Sigmoid colon (tissue), 7 donors: ENCODE data around the gene IGLL1. TPM values are rescaled to one million over a fixed set of nuclear protein-coding genes. Genes with fewer than 3 reads are reported as not detected.
"Not testable (repeated sequence)": the region's sequence is repeated elsewhere in the genome, so short reads cannot be mapped to it uniquely, and the experiment has no call there.

ENCODE experiments used
- DNase-seq: peaks from one replicate; pipeline ENCODE4 v3.0.0-alpha.2; 2019
- H3K27ac ChIP-seq, 4 donors: fragments of 200-600 bp; sonication (generic); one replicate each; pipeline ENCODE4 v1.5.1; 2016 to 2019; ENCODE audit warnings: mild to moderate bottlenecking in 1 of 4
- H3K27me3 ChIP-seq, 3 donors: fragments of 200-600 bp; sonication (generic); one replicate each; pipeline ENCODE4 v1.5.1; 2019; ENCODE audit warnings: mild to moderate bottlenecking in 1 of 3
- H3K36me3 ChIP-seq, 4 donors: fragments of 200-600 bp; sonication (generic); one replicate each; pipeline ENCODE4 v1.5.1; 2016 to 2019
- H3K4me1 ChIP-seq, 4 donors: fragments of 200-600 bp; sonication (generic); one replicate each; pipeline ENCODE4 v1.5.1; 2017 to 2019
- H3K4me3 ChIP-seq, 4 donors: fragments of 200-600 bp; sonication (generic); one replicate each; pipeline ENCODE4 v1.5.1; 2017 to 2019; ENCODE audit warnings: mild to moderate bottlenecking in 2 of 4, moderate library complexity in 1 of 4
- H3K9me3 ChIP-seq, 4 donors: fragments of 200-600 bp in 3 of 4; sonication (generic) in 3 of 4; one replicate each; pipeline versions ENCODE4 v1.5.1 to v1.6.1; 2013 to 2019
- EP300 ChIP-seq, 4 donors: sonication (generic); formaldehyde crosslinking; IDR thresholded peaks; one replicate each; pipeline ENCODE4 v1.6.1; 2017; ENCODE audit warnings: antibody characterized with exemption in 4 of 4
- POLR2A ChIP-seq, 2 donors: fragments of 450-650 bp; IDR thresholded peaks; one replicate each; pipeline ENCODE4 v1.6.1; 2016; ENCODE audit warnings: antibody characterized with exemption in 2 of 2, mild to moderate bottlenecking in 2 of 2, moderate library complexity in 2 of 2
- POLR2AphosphoS5 ChIP-seq, 4 donors: sonication (generic); formaldehyde crosslinking; IDR thresholded peaks; one replicate each; pipeline ENCODE4 v1.6.1; 2017; ENCODE audit warnings: antibody characterized with exemption in 4 of 4
- WGBS, 2 donors: extraction: QIAGEN DNeasy Blood & Tissue Kit; methylation state at CpG; one replicate each; pipeline ENCODE4 v1.1.7; 2013; 5-methylcytosine and 5-hydroxymethylcytosine counted together
- intact Hi-C: fragments of 100-400 bp; cut with DNase I; formaldehyde crosslinking; loops from one replicate; pipeline ENCODE4 v1.15.1; 2023
- polyA plus RNA-seq, 3 donors: library from polyadenylated mRNA; stranded (reverse); fragments of 200-250 nt; gene quantifications; one replicate each; pipeline ENCODE4 v1.2.3, GENCODE V29; 2013
- total RNA-seq, 4 donors: library from RNA; depleted of rRNA; stranded (reverse); fragments of >200 nt; gene quantifications; one replicate each; pipeline ENCODE4 v1.1.0, GENCODE V29; 2016
- TF ChIP-seq, protein P1 (sequence below), 4 experiments: fragments of 450-650 bp in 3 of 4; fragments of 200-600 bp in 1 of 4; IDR thresholded peaks; one replicate each; pipeline ENCODE4 v1.5.1; 2016 to 2019; ENCODE audit warnings: antibody characterized with exemption in 4 of 4, mild to moderate bottlenecking in 3 of 4, moderate library complexity in 2 of 4
- donor health status: healthy with polysubstance abuse.
- donor health status: Bipolar disorder and iron deficiency.
- donor health status: healthy.

The IGLL1 gene
- total and polyA plus RNA-seq, 7 donors = not detected

DNA sequence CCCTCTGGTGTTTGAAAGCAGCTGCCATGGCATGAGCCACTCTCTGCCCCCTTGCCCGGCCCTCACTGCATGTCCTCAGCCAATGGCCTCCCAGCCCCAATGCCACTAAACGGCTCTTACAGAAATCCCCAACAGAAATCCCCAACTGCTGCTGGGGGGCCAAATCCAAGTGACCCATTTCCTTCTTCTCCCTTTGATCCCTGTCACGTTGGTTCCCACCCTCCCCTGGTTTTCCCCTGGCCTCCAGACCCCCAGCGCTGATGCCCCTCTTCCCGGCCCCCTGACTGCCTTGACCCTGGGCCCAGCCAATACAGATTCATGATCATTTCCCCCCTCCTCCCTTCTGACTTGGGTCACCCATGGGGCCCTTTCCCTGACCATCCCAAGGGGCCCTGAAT is 30.9 kb downstream of the IGLL1 start:
- Histone ChIP-seq H3K4me1 (no peaks in the 10 kb centered on the region), H3K9me3 (peaks cover 0 to 5% (median 0%) of the 10 kb centered on the region in 4 donors), H3K27me3 (peaks cover 0 to 14% (median 0%) of the 10 kb centered on the region in 3 donors), H3K27ac (no peak overlapping the region), H3K4me3 (no peak overlapping the region), H3K36me3 (no peaks in the 10 kb centered on the region)
- DNase-seq = peak; percentile 37
- intact Hi-C loops = loop anchor here (10.0 kb wide), 1 partner anchor 64 kb away; no protein-coding TSS in a partner anchor
- no peak for TF ChIP-seq POLR2AphosphoS5 (IDR thresholded peaks at IDR 0.05)
- TF ChIP-seq, protein P1, sequence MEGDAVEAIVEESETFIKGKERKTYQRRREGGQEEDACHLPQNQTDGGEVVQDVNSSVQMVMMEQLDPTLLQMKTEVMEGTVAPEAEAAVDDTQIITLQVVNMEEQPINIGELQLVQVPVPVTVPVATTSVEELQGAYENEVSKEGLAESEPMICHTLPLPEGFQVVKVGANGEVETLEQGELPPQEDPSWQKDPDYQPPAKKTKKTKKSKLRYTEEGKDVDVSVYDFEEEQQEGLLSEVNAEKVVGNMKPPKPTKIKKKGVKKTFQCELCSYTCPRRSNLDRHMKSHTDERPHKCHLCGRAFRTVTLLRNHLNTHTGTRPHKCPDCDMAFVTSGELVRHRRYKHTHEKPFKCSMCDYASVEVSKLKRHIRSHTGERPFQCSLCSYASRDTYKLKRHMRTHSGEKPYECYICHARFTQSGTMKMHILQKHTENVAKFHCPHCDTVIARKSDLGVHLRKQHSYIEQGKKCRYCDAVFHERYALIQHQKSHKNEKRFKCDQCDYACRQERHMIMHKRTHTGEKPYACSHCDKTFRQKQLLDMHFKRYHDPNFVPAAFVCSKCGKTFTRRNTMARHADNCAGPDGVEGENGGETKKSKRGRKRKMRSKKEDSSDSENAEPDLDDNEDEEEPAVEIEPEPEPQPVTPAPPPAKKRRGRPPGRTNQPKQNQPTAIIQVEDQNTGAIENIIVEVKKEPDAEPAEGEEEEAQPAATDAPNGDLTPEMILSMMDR (IDR thresholded peaks at IDR 0.05) = no peak
- no peak for TF ChIP-seq EP300 (IDR thresholded peaks at IDR 0.05)
- no peak for TF ChIP-seq POLR2A (IDR thresholded peaks at IDR 0.05)
- WGBS, 2 donors = 59 to 79% methylated on average over 5 of the region's 5 CpGs

DNA sequence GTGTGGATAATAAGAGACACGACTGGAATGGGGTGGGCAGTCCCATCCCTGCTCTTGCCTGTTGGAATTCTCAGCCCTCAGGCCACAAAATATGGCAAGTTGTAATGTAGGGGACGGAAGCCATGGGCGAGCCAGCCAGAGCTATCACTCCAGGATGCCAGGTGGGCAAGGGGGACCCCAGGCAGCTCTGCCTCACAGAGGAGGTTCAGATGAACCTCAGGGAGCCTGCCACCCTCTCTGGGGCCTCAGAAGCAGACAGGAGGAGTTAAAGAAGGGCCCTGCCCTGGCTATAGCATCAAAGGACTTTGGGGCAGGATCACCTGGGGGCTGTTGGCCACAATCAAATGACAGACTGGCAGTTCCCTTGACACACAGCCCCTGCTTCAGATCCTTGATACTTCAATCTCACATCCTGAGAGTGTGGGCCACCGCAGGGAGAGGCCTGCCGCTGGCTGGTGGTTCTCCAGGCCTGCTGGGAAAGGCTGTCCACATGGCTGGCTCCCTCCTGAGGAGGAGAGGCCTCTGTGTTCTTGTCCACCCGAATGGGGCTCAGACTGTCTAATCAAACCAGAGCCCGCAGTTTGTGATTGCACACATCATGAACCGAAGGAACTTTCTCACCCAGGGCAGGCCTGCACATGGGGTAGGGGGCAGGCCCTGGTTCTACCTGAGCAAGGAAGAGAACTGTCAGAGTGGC is 31.4 kb downstream of the IGLL1 start:
- no peaks in the 10 kb centered on the region for H3K4me1 ChIP-seq
- peaks cover 0 to 8% (median 0%) of the 10 kb centered on the region in 3 donors for H3K27me3 ChIP-seq
- 80 to 85% methylated on average over 8 of the region's 8 CpGs for WGBS, 2 donors
- H3K27ac ChIP-seq = no peak overlapping the region
- peaks cover 0 to 5% (median 0%) of the 10 kb centered on the region in 4 donors for H3K9me3 ChIP-seq
- intact Hi-C loops = loop anchor here (10.0 kb wide), 1 partner anchor 64 kb away; no protein-coding TSS in a partner anchor
- TF ChIP-seq POLR2A (IDR thresholded peaks at IDR 0.05) (no peak), EP300 (IDR thresholded peaks at IDR 0.05) (no peak), POLR2AphosphoS5 (IDR thresholded peaks at IDR 0.05) (no peak)
- TF ChIP-seq, protein P1 (IDR thresholded peaks at IDR 0.05) = no peak
- H3K36me3 ChIP-seq = no peaks in the 10 kb centered on the region
- no peak overlapping the region for H3K4me3 ChIP-seq
- DNase-seq = peak; percentile 45

DNA sequence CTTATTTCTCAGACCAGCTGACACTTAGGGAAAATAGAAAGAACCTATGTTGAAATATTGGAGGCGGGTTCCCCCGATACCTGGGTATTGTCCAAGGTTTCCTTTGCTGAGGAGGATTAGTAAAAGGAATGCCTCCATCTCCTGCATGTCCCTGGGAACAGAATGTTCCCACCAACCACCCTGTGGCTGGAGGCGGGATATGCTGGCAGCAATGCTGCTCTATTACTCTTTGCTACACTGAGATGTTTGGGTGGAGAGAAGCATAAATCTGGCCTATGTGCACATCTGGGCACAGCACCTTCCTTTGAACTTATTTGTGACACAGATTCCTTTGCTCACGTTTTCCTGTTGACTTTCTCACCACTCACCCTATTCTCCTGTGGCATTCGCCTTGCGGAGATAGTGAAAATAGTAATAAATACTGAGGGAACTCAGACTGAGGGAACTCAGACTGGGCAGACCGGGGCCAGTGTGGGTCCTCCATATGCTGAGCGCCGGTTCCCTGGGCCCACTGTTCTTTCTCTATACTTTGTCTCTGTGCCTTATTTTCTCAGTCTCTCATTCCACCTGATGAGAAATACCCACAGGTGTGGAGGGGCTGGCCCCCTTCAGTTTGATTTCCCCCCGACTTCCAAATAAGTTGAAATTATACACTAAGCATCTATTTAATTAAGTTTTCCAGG is 32.1 kb downstream of the IGLL1 start:
- Histone ChIP-seq H3K9me3 (peaks cover 0 to 5% (median 0%) of the 10 kb centered on the region in 4 donors), H3K36me3 (no peaks in the 10 kb centered on the region), H3K4me1 (no peaks in the 10 kb centered on the region), H3K4me3 (no peak overlapping the region), H3K27ac (no peak overlapping the region), H3K27me3 (peaks cover 0 to 1% (median 0%) of the 10 kb centered on the region in 3 donors)
- intact Hi-C loops = loop anchor here (10.0 kb wide), 1 partner anchor 63 kb away; no protein-coding TSS in a partner anchor
- DNase-seq = peak; percentile 11
- TF ChIP-seq, protein P1 (IDR thresholded peaks at IDR 0.05) = no peak
- TF ChIP-seq EP300 (IDR thresholded peaks at IDR 0.05) (no peak), POLR2AphosphoS5 (IDR thresholded peaks at IDR 0.05) (no peak), POLR2A (IDR thresholded peaks at IDR 0.05) (no peak)
- WGBS, 2 donors = 75 to 86% methylated on average over 10 of the region's 10 CpGs

DNA sequence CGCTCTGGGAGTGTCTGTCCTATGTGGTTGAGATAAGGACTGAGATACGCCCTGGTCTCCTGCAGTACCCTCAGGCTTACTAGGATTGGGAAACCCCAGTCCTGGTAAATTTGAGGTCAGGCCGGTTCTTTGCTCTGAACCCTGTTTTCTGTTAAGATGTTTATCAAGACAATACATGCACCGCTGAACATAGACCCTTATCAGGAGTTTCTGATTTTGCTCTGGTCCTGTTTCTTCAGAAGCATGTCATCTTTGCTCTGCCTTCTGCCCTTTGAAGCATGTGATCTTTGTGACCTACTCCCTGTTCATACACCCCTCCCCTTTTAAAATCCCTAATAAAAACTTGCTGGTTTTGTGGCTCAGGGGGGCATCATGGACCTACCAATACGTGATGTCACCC is 32.7 kb downstream of the IGLL1 start:
- not testable (repeated sequence) for H3K36me3 ChIP-seq, H3K4me3 ChIP-seq, H3K27ac ChIP-seq, H3K4me1 ChIP-seq, H3K27me3 ChIP-seq, H3K9me3 ChIP-seq
- intact Hi-C loops = loop anchor here (10.0 kb wide), 1 partner anchor 63 kb away; no protein-coding TSS in a partner anchor
- peak; percentile 24 for DNase-seq
- WGBS, 2 donors = 84 to 88% methylated on average over 5 of the region's 5 CpGs

DNA sequence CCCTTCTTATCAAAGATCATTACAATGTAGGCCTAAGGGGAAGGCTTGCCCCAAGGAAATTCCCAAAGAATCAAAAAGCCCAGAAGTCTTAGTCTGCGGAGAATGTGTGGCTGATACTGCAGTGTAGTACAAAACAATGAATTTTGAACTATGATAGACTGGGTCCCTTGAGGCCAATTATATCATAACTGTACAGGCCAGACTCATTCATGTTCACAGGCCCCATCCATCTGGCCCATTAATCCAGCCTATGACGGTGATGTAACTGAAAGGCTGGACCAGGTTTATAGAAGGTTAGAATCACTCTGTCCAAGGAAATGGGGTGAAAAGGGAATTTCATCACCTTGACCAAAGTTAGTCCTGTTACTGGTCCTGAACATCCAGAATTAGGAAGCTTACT is 35.2 kb downstream of the IGLL1 start:
- Histone ChIP-seq H3K27ac (no peak overlapping the region), H3K4me3 (no peak overlapping the region), H3K27me3 (no peaks in the 10 kb centered on the region), H3K4me1 (no peaks in the 10 kb centered on the region), H3K9me3 (peaks cover 0 to 5% (median 0%) of the 10 kb centered on the region in 4 donors), H3K36me3 (no peaks in the 10 kb centered on the region)
- peak; percentile 5 for DNase-seq
- TF ChIP-seq POLR2A (IDR thresholded peaks at IDR 0.05) = no peak
- TF ChIP-seq EP300 (IDR thresholded peaks at IDR 0.05) = no peak
- TF ChIP-seq POLR2AphosphoS5 (IDR thresholded peaks at IDR 0.05) = no peak
- TF ChIP-seq, protein P1 (IDR thresholded peaks at IDR 0.05) = no peak
- WGBS, 2 donors = 95 to 97% methylated on average over 2 of the region's 2 CpGs
- intact Hi-C loops = loop anchor here (5.0 to 10.0 kb wide), 3 partner anchors 60 to 302 kb away; partner anchors contain the start of gene CHCHD10

DNA sequence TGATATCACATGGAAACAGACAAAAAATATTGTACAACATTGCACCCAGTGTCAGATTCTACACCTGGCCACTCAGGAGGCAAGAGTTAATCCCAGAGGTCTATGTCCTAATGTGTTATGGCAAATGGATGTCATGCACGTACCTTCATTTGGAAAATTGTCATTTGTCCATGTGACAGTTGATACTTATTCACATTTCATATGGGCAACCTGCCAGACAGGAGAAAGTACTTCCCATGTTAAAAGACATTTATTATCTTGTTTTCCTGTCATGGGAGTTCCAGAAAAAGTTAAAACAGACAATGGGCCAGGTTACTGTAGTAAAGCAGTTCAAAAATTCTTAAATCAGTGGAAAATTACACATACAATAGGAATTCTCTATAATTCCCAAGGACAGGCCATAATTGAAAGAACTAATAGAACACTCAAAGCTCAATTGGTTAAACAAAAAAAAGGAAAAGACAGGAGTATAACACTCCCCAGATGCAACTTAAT is 36.5 kb downstream of the IGLL1 start:
- not testable (repeated sequence) for H3K4me1 ChIP-seq, H3K27me3 ChIP-seq, H3K4me3 ChIP-seq, H3K36me3 ChIP-seq, H3K9me3 ChIP-seq, H3K27ac ChIP-seq
- WGBS, 2 donors = 82% methylated on average over 1 of the region's 1 CpG
- intact Hi-C loops = loop anchor here (5.0 to 10.0 kb wide), 3 partner anchors 59 to 304 kb away; partner anchors contain the start of gene CHCHD10
- peak; percentile 19 for DNase-seq
